ENCODE results near the gene STRIP2.

The STRIP2 gene

GRCh38 chr7:129417073-129417472 lies 17.2 kb upstream of the STRIP2 start:
- no peak for DNase-seq (ENCODE audit: extremely low spot score)
- TF ChIP-seq HDGF (IDR thresholded peaks at IDR 0.05; ENCODE audit: borderline replicate concordance) (no peak), ELF4 (IDR thresholded peaks at IDR 0.05) (no peak), SP1 (IDR thresholded peaks at IDR 0.05) (no peak), ZNF384 (IDR thresholded peaks at IDR 0.05) (no peak), TARDBP (IDR thresholded peaks at IDR 0.05) (no peak), SUZ12 (IDR thresholded peaks at IDR 0.05) (no peak), ARNT (IDR thresholded peaks at IDR 0.05) (no peak), CTBP1 (IDR thresholded peaks at IDR 0.05; ENCODE audit: borderline replicate concordance) (no peak), NFRKB (IDR thresholded peaks at IDR 0.05) (no peak)
- ChIA-PET POLR2A (no interaction called here), CTCF (no interaction called here)

DNA sequence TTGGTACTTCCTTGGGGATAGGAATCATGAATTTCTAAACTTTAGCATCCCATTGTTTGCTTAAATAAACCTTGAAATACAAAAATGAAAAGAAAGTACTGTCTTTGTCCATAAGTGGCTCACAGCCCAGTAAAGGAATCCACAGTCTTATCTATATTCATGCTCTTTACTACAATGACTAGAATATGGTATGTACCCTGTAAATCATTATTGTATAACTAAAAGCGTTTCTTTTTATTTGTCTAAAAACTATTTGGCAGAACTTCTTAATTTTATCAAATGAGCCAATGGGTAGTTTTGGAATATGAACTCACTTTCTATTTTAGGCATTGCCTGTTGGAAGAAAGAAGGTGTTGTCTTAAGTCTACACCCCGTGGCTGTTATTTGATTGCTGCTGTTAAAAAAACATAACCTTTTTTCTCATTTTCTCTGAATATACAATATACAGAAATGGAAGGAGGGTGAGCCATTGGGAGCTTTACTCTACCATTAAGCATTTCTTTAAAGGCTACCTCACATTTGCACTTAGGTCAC lies 12.4 kb upstream of the STRIP2 start:
- CTCF ChIA-PET = interaction anchor here (0.6 kb wide), 1 partner anchor 79 kb away, joined by 3 read pairs; no protein-coding TSS in a partner anchor
- no peak for TF ChIP-seq LEF1 (IDR thresholded peaks at IDR 0.05; ENCODE audit: borderline replicate concordance)
- no peak for TF ChIP-seq TARDBP (IDR thresholded peaks at IDR 0.05)
- POLR2A ChIA-PET = no interaction called here
- no peak for DNase-seq (ENCODE audit: extremely low spot score)

GRCh38 chr7:129422727-129423126 lies 11.5 kb upstream of the STRIP2 start:
- no peak for DNase-seq (ENCODE audit: extremely low spot score)
- ChIA-PET POLR2A (no interaction called here), CTCF (no interaction called here)
- TF ChIP-seq SUZ12 (IDR thresholded peaks at IDR 0.05) (no peak), ZNF384 (IDR thresholded peaks at IDR 0.05) (no peak), ELF4 (IDR thresholded peaks at IDR 0.05) (no peak), L3MBTL2 (conservative IDR thresholded peaks at IDR 0.05) (no peak), ARNT (IDR thresholded peaks at IDR 0.05) (no peak), FOXK2 (IDR thresholded peaks at IDR 0.05) (no peak), HDGF (IDR thresholded peaks at IDR 0.05; ENCODE audit: borderline replicate concordance) (no peak), CTBP1 (IDR thresholded peaks at IDR 0.05; ENCODE audit: borderline replicate concordance) (no peak), TARDBP (IDR thresholded peaks at IDR 0.05) (no peak), FOXM1 (IDR thresholded peaks at IDR 0.05; ENCODE audit: borderline replicate concordance) (no peak), LEF1 (IDR thresholded peaks at IDR 0.05; ENCODE audit: borderline replicate concordance) (no peak), SP1 (IDR thresholded peaks at IDR 0.05) (no peak)
- TF ChIP-seq, protein P1, sequence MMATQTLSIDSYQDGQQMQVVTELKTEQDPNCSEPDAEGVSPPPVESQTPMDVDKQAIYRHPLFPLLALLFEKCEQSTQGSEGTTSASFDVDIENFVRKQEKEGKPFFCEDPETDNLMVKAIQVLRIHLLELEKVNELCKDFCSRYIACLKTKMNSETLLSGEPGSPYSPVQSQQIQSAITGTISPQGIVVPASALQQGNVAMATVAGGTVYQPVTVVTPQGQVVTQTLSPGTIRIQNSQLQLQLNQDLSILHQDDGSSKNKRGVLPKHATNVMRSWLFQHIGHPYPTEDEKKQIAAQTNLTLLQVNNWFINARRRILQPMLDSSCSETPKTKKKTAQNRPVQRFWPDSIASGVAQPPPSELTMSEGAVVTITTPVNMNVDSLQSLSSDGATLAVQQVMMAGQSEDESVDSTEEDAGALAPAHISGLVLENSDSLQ (IDR thresholded peaks at IDR 0.05) = no peak

- TF ChIP-seq FOXA1 (IDR thresholded peaks at IDR 0.05) = no peak
- ChIA-PET POLR2A (interaction anchor here (0.6 kb wide), 1 partner anchor 10 kb away, joined by 3 read pairs; the partner anchor contains the start of gene STRIP2), CTCF (no interaction called here)
- DNase-seq (ENCODE audit: extremely low spot score) = no peak
These were observed 10.4 kb upstream of the STRIP2 start for GRCh38 chr7:129423700-129424410.

GRCh38 chr7:129426482-129426881 lies 7.8 kb upstream of the STRIP2 start:
- POLR2A ChIA-PET = no interaction called here
- no peak for TF ChIP-seq BHLHE40 (IDR thresholded peaks at IDR 0.05; ENCODE audit: borderline replicate concordance)
- TF ChIP-seq L3MBTL2 (conservative IDR thresholded peaks at IDR 0.05) = no peak
- no peak for TF ChIP-seq ARNT (IDR thresholded peaks at IDR 0.05)
- no peak for TF ChIP-seq ELF4 (IDR thresholded peaks at IDR 0.05)
- TF ChIP-seq HDGF (IDR thresholded peaks at IDR 0.05; ENCODE audit: borderline replicate concordance) = no peak
- TF ChIP-seq, protein P1 (IDR thresholded peaks at IDR 0.05) = no peak
- TF ChIP-seq NFRKB (IDR thresholded peaks at IDR 0.05) = no peak
- TF ChIP-seq TARDBP (IDR thresholded peaks at IDR 0.05) = no peak
- TF ChIP-seq FOXK2 (IDR thresholded peaks at IDR 0.05) = no peak
- no peak for TF ChIP-seq SUZ12 (IDR thresholded peaks at IDR 0.05)
- TF ChIP-seq CTBP1 (IDR thresholded peaks at IDR 0.05; ENCODE audit: borderline replicate concordance) = no peak
- TF ChIP-seq FOXM1 (IDR thresholded peaks at IDR 0.05; ENCODE audit: borderline replicate concordance) = no peak
- no peak for TF ChIP-seq FOXA1 (IDR thresholded peaks at IDR 0.05)
- no peak for TF ChIP-seq ZNF384 (IDR thresholded peaks at IDR 0.05)
- CTCF ChIA-PET = interaction anchor here (0.7 kb wide), 1 partner anchor 45 kb away, joined by 3 read pairs; no protein-coding TSS in a partner anchor
- no peak for DNase-seq (ENCODE audit: extremely low spot score)

DNA sequence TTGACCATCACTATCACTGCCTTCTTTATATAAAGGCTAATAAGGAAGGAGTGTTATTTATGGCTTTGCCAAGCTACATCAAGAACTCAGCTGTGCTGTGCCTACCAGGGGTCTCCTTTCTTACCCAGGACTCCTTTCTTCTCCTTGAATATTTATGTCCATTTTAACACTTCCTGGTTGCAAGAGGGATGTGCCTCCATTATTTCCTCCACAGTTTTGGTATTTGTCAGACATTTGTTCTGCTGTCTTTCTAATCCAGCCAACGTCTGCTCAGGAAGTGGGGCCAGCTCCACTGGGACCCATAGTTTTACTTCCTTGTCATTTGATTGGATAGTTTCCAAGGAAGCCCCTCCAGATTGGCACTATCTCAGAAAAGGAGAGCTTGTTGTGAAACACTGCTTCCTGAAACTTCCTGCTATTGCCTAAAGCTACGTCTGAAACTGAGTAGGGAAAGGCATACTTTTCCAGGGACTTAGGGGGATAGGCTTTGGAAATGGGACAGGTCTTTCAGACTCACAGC lies 6.6 kb upstream of the STRIP2 start:
- ChIA-PET POLR2A (no interaction called here), CTCF (no interaction called here)
- DNase-seq (ENCODE audit: extremely low spot score) = no peak
- TF ChIP-seq SUZ12 (IDR thresholded peaks at IDR 0.05) = no peak
- no peak for TF ChIP-seq ELF4 (IDR thresholded peaks at IDR 0.05)
- TF ChIP-seq SP1 (IDR thresholded peaks at IDR 0.05) = no peak
- TF ChIP-seq HDGF (IDR thresholded peaks at IDR 0.05; ENCODE audit: borderline replicate concordance) = no peak
- no peak for TF ChIP-seq CTBP1 (IDR thresholded peaks at IDR 0.05; ENCODE audit: borderline replicate concordance)
- TF ChIP-seq ARNT (IDR thresholded peaks at IDR 0.05) = no peak
- TF ChIP-seq L3MBTL2 (conservative IDR thresholded peaks at IDR 0.05) = no peak
- TF ChIP-seq LEF1 (IDR thresholded peaks at IDR 0.05; ENCODE audit: borderline replicate concordance) = no peak
- no peak for TF ChIP-seq FOXA1 (IDR thresholded peaks at IDR 0.05)
- no peak for TF ChIP-seq FOXK2 (IDR thresholded peaks at IDR 0.05)
- TF ChIP-seq, protein P1 (IDR thresholded peaks at IDR 0.05) = no peak
- TF ChIP-seq ZNF384 (IDR thresholded peaks at IDR 0.05) = no peak

Data from HEK293T (cell line).